Measurements from ENCODE around the gene DCHS2. TPM values are rescaled to one million over a fixed set of nuclear protein-coding genes. Genes with fewer than 3 reads are reported as not detected.

Gene DCHS2
- total and polyA plus RNA-seq, 2 experiments from 2014 or later = 0.21 to 7.6 TPM

GRCh38 chr4:154222875-154223274 is 268.7 kb downstream of the DCHS2 start:
- no peaks in the 10 kb centered on the region for H3F3A ChIP-seq (replicated peaks; ENCODE audit: low read depth)
- Mint-ChIP-seq H3K4me3 (no peak overlapping the region), H3K27ac (no peak overlapping the region), H3K36me3 (ENCODE audit: low read depth) (peaks cover 13% of the 10 kb centered on the region; the same call in 2 of the 3 replicates), H3K27me3 (ENCODE audit: insufficient read depth, low read depth, poor library complexity) (no peaks in the 10 kb centered on the region), H3K9me3 (peaks cover 21% of the 10 kb centered on the region), H3K4me1 (no peaks in the 10 kb centered on the region)
- no peak overlapping the region for H2AFZ ChIP-seq
- no peak overlapping the region for H3K4me2 ChIP-seq
- no peaks in the 10 kb centered on the region for H3K79me2 ChIP-seq (replicated peaks; ENCODE audit: insufficient read depth)
- ATAC-seq (no peak), DNase-seq (ENCODE audit: low spot score) (no peak)
- H3K36me3 ChIP-seq (ENCODE audit: insufficient read depth) = 0 out of 2 replicates have a peak, but pooled peaks cover 5% of the 10 kb centered on the region
- no peak overlapping the region for H3K4me3 ChIP-seq
- H4K20me1 ChIP-seq (replicated peaks; ENCODE audit: insufficient read depth) = no peaks in the 10 kb centered on the region
- H3K9me2 ChIP-seq (ENCODE audit: insufficient read depth) = peaks cover 5% of the 10 kb centered on the region; the same call in 1 of the 2 replicates
- H3K4me1 ChIP-seq (ENCODE audit: insufficient read depth) = no peaks in the 10 kb centered on the region
- H3K27me3 ChIP-seq (ENCODE audit: insufficient read depth) = no peaks in the 10 kb centered on the region
- TF ChIP-seq CTCF (conservative IDR thresholded peaks at IDR 0.05; ENCODE audit: low read depth in 2 of 2) (no peak), ZNF114 (CRISPR knock-in tag; IDR thresholded peaks at IDR 0.05) (no peak), JUNB (IDR thresholded peaks at IDR 0.05; ENCODE audit: unreplicated experiment) (no peak), EZH2phosphoT487 (IDR thresholded peaks at IDR 0.05; ENCODE audit: unreplicated experiment) (no peak), POLR2AphosphoS5 (IDR thresholded peaks at IDR 0.05; ENCODE audit: low read depth) (no peak), ZNF462 (CRISPR knock-in tag; IDR thresholded peaks at IDR 0.05) (no peak), CREB1 (CRISPR knock-in tag; IDR thresholded peaks at IDR 0.05; ENCODE audit: low read depth) (no peak), ZNF331 (CRISPR knock-in tag; IDR thresholded peaks at IDR 0.05; ENCODE audit: low read depth) (no peak), EZH2 (IDR thresholded peaks at IDR 0.05; ENCODE audit: low read depth, unreplicated experiment) (no peak), NANOG (IDR thresholded peaks at IDR 0.05; ENCODE audit: borderline replicate concordance) (no peak), STAT1 (IDR thresholded peaks at IDR 0.05; ENCODE audit: unreplicated experiment) (no peak)
- TF ChIP-seq, protein P1, sequence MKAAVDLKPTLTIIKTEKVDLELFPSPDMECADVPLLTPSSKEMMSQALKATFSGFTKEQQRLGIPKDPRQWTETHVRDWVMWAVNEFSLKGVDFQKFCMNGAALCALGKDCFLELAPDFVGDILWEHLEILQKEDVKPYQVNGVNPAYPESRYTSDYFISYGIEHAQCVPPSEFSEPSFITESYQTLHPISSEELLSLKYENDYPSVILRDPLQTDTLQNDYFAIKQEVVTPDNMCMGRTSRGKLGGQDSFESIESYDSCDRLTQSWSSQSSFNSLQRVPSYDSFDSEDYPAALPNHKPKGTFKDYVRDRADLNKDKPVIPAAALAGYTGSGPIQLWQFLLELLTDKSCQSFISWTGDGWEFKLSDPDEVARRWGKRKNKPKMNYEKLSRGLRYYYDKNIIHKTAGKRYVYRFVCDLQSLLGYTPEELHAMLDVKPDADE (IDR thresholded peaks at IDR 0.05) = no peak
- TF ChIP-seq, protein P2, sequence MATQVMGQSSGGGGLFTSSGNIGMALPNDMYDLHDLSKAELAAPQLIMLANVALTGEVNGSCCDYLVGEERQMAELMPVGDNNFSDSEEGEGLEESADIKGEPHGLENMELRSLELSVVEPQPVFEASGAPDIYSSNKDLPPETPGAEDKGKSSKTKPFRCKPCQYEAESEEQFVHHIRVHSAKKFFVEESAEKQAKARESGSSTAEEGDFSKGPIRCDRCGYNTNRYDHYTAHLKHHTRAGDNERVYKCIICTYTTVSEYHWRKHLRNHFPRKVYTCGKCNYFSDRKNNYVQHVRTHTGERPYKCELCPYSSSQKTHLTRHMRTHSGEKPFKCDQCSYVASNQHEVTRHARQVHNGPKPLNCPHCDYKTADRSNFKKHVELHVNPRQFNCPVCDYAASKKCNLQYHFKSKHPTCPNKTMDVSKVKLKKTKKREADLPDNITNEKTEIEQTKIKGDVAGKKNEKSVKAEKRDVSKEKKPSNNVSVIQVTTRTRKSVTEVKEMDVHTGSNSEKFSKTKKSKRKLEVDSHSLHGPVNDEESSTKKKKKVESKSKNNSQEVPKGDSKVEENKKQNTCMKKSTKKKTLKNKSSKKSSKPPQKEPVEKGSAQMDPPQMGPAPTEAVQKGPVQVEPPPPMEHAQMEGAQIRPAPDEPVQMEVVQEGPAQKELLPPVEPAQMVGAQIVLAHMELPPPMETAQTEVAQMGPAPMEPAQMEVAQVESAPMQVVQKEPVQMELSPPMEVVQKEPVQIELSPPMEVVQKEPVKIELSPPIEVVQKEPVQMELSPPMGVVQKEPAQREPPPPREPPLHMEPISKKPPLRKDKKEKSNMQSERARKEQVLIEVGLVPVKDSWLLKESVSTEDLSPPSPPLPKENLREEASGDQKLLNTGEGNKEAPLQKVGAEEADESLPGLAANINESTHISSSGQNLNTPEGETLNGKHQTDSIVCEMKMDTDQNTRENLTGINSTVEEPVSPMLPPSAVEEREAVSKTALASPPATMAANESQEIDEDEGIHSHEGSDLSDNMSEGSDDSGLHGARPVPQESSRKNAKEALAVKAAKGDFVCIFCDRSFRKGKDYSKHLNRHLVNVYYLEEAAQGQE (IDR thresholded peaks at IDR 0.05; ENCODE audit: unreplicated experiment) = no peak
- no peak overlapping the region for H3K27ac ChIP-seq (ENCODE audit: low read depth)

Data from GM23338 (cell line).